Skeletal muscle tissue (tissue), 4 donors: ENCODE data around the gene MAGI2. TPM values are rescaled to one million over a fixed set of nuclear protein-coding genes. Genes with fewer than 3 reads are reported as not detected.

Experiments
- H3K27ac ChIP-seq: one replicate; pipeline ENCODE4 v1.7.0; 2013; ENCODE audit warnings: mild to moderate bottlenecking, low read depth, low read length, inconsistent platforms
- H3K27me3 ChIP-seq, 3 donors: one replicate each; pipeline ENCODE4 v1.7.0; 2013; ENCODE audit warnings: low read length in 3 of 3; ENCODE audit not compliant: control insufficient read depth in 3 of 3, insufficient read depth in 3 of 3
- H3K36me3 ChIP-seq, 3 donors: one replicate each; pipeline ENCODE4 v1.7.0; 2013; ENCODE audit warnings: low read length in 3 of 3; ENCODE audit not compliant: control insufficient read depth in 3 of 3, insufficient read depth in 3 of 3
- H3K4me1 ChIP-seq, 3 donors: one replicate each; pipeline ENCODE4 v1.7.0; 2013; ENCODE audit warnings: low read length in 3 of 3, mild to moderate bottlenecking in 3 of 3; ENCODE audit not compliant: control insufficient read depth in 3 of 3, insufficient read depth in 3 of 3
- H3K4me3 ChIP-seq, 3 donors: one replicate each; pipeline ENCODE4 v1.7.0; 2013; ENCODE audit warnings: low read length in 3 of 3
- H3K9ac ChIP-seq, 3 donors: one replicate each; pipeline ENCODE4 v1.7.0; 2013; ENCODE audit warnings: low read length in 3 of 3, mild to moderate bottlenecking in 3 of 3, moderate library complexity in 2 of 3, low read depth in 1 of 3
- H3K9me3 ChIP-seq, 3 donors: one replicate each; pipeline ENCODE4 v1.7.0; 2013; ENCODE audit warnings: low read length in 3 of 3; ENCODE audit not compliant: control insufficient read depth in 3 of 3
- total RNA-seq: library from RNA; depleted of rRNA; stranded (reverse); fragments of >200 nt; gene quantifications from one replicate; pipeline ENCODE4 v1.2.3, GENCODE V29; 2014
- donor health status: Osteomylitis.

The MAGI2 gene
- total RNA-seq, 1 donor from 2014 or later: 4.2 TPM

GRCh38 chr7:79286181-79286580, 167.3 kb downstream of the MAGI2 start:
- Histone ChIP-seq H3K4me1 (peaks cover 0 to 3% (median 0%) of the 10 kb centered on the region in 3 donors), H3K27ac (no peak overlapping the region), H3K9ac (no peak overlapping the region), H3K4me3 (no peak overlapping the region), H3K9me3 (no peaks in the 10 kb centered on the region), H3K36me3 (no peaks in the 10 kb centered on the region), H3K27me3 (no peaks in the 10 kb centered on the region)

- peaks cover 0 to 3% (median 0%) of the 10 kb centered on the region in 3 donors for H3K4me1 ChIP-seq
- H3K36me3 ChIP-seq: no peaks in the 10 kb centered on the region
- H3K9ac ChIP-seq: no peak overlapping the region
- H3K27me3 ChIP-seq: no peaks in the 10 kb centered on the region
- H3K4me3 ChIP-seq: no peak overlapping the region
- no peak overlapping the region for H3K27ac ChIP-seq
- H3K9me3 ChIP-seq: no peaks in the 10 kb centered on the region
Observed at GRCh38 chr7:79285756-79286155, 167.7 kb downstream of the MAGI2 start.

GRCh38 chr7:79284211-79284610, 169.3 kb downstream of the MAGI2 start:
- Histone ChIP-seq H3K36me3 (no peaks in the 10 kb centered on the region), H3K9me3 (no peaks in the 10 kb centered on the region), H3K4me3 (no peak overlapping the region), H3K9ac (no peak overlapping the region), H3K4me1 (peaks cover 0 to 3% (median 0%) of the 10 kb centered on the region in 3 donors), H3K27ac (no peak overlapping the region), H3K27me3 (no peaks in the 10 kb centered on the region)

- no peak overlapping the region for H3K9ac ChIP-seq
- no peak overlapping the region for H3K27ac ChIP-seq
- no peak overlapping the region for H3K4me3 ChIP-seq
- H3K4me1 ChIP-seq: peaks cover 0 to 3% (median 0%) of the 10 kb centered on the region in 3 donors
- H3K36me3 ChIP-seq: no peaks in the 10 kb centered on the region
- no peaks in the 10 kb centered on the region for H3K27me3 ChIP-seq
- H3K9me3 ChIP-seq: no peaks in the 10 kb centered on the region
Observed at GRCh38 chr7:79282882-79283602, 170.4 kb downstream of the MAGI2 start.

- no peaks in the 10 kb centered on the region for H3K36me3 ChIP-seq
- peaks cover 0 to 3% (median 0%) of the 10 kb centered on the region in 3 donors for H3K4me1 ChIP-seq
- no peak overlapping the region for H3K9ac ChIP-seq
- H3K9me3 ChIP-seq: no peaks in the 10 kb centered on the region
- H3K27ac ChIP-seq: no peak overlapping the region
- H3K4me3 ChIP-seq: no peak overlapping the region
- H3K27me3 ChIP-seq: no peaks in the 10 kb centered on the region
Observed at GRCh38 chr7:79282070-79282694, 171.3 kb downstream of the MAGI2 start.

- no peaks in the 10 kb centered on the region for H3K9me3 ChIP-seq
- H3K27ac ChIP-seq: no peak overlapping the region
- no peaks in the 10 kb centered on the region for H3K27me3 ChIP-seq
- H3K9ac ChIP-seq: no peak overlapping the region
- no peaks in the 10 kb centered on the region for H3K36me3 ChIP-seq
- no peak overlapping the region for H3K4me3 ChIP-seq
- peaks cover 0 to 3% (median 0%) of the 10 kb centered on the region in 3 donors for H3K4me1 ChIP-seq
Observed at GRCh38 chr7:79281426-79281825, 172.0 kb downstream of the MAGI2 start.

- no peak overlapping the region for H3K9ac ChIP-seq
- H3K36me3 ChIP-seq: no peaks in the 10 kb centered on the region
- no peak overlapping the region for H3K4me3 ChIP-seq
- H3K27me3 ChIP-seq: no peaks in the 10 kb centered on the region
- H3K4me1 ChIP-seq: no peaks in the 10 kb centered on the region
- no peak overlapping the region for H3K27ac ChIP-seq
- no peaks in the 10 kb centered on the region for H3K9me3 ChIP-seq
Observed at GRCh38 chr7:79272938-79273337, 180.5 kb downstream of the MAGI2 start.

- no peaks in the 10 kb centered on the region for H3K36me3 ChIP-seq
- H3K4me1 ChIP-seq: no peaks in the 10 kb centered on the region
- H3K9me3 ChIP-seq: no peaks in the 10 kb centered on the region
- no peak overlapping the region for H3K4me3 ChIP-seq
- H3K9ac ChIP-seq: no peak overlapping the region
- no peaks in the 10 kb centered on the region for H3K27me3 ChIP-seq
- no peak overlapping the region for H3K27ac ChIP-seq
Observed at GRCh38 chr7:79272066-79272669, 181.3 kb downstream of the MAGI2 start.

- no peaks in the 10 kb centered on the region for H3K4me1 ChIP-seq
- no peaks in the 10 kb centered on the region for H3K36me3 ChIP-seq
- H3K9me3 ChIP-seq: no peaks in the 10 kb centered on the region
- H3K9ac ChIP-seq: no peak overlapping the region
- H3K27ac ChIP-seq: no peak overlapping the region
- no peaks in the 10 kb centered on the region for H3K27me3 ChIP-seq
- H3K4me3 ChIP-seq: no peak overlapping the region
Observed at GRCh38 chr7:79268730-79269129, 184.7 kb downstream of the MAGI2 start.

- H3K27me3 ChIP-seq: no peaks in the 10 kb centered on the region
- no peaks in the 10 kb centered on the region for H3K4me1 ChIP-seq
- H3K36me3 ChIP-seq: no peaks in the 10 kb centered on the region
Observed at GRCh38 chr7:79258826-79259225, 194.6 kb downstream of the MAGI2 start.

More at GRCh38 chr7:79258826-79259225, 194.6 kb downstream of the MAGI2 start:
- H3K9me3 ChIP-seq: no peaks in the 10 kb centered on the region
- H3K9ac ChIP-seq: no peak overlapping the region
- no peak overlapping the region for H3K27ac ChIP-seq
- no peak overlapping the region for H3K4me3 ChIP-seq
